ENCODE measurements around the gene RALBP1. TPM values are rescaled to one million over a fixed set of nuclear protein-coding genes. Genes with fewer than 3 reads are reported as not detected.

RALBP1 gene
- total and polyA plus RNA-seq, 9 of the 15 experiments (the other 6 are each of a cell fraction or from before 2014, with no cell fraction given), result 10.9 to 70.0 (median 61.3) TPM

- Histone ChIP-seq H3K27ac (ENCODE audit: extremely low read depth, low read depth, low read length) (no peak overlapping the region), H3K9me3 (replicated peaks; ENCODE audit: control insufficient read depth, insufficient read depth, low read depth, low read length) (no peaks in the 10 kb centered on the region), H3K4me3 (no peak overlapping the region), H3K4me2 (ENCODE audit: insufficient read depth, low read length) (no peak overlapping the region), H3K27me3 (ENCODE audit: control insufficient read depth in 2 of 2, insufficient read depth in 2 of 2, low read length in 2 of 2) (no peaks in the 10 kb centered on the region), H2AFZ (ENCODE audit: low read depth, low read length) (no peak overlapping the region), H3K9ac (ENCODE audit: insufficient read depth in 1 of 2, low read depth in 2 of 2, low read length in 2 of 2) (no peak overlapping the region), H3K9me1 (ENCODE audit: control insufficient read depth, insufficient read depth, low read length) (no peaks in the 10 kb centered on the region), H3K79me2 (ENCODE audit: control insufficient read depth, insufficient read depth, low read length) (no peaks in the 10 kb centered on the region), H3K36me3 (ENCODE audit: control insufficient read depth, insufficient read depth, low read length) (peaks cover 90% of the 10 kb centered on the region), H4K20me1 (replicated peaks; ENCODE audit: control insufficient read depth, insufficient read depth, low read length) (no peaks in the 10 kb centered on the region), H3K4me1 (replicated peaks in 1 of 2; ENCODE audit: control insufficient read depth in 2 of 2, insufficient read depth in 2 of 2, low read length in 2 of 2) (no peaks in the 10 kb centered on the region)
- ATAC-seq (no peak), DNase-seq (ENCODE audit: extremely low read depth in 1 of 4, low spot score in 3 of 4) (no peak), FAIRE-seq (no peak)
- in situ Hi-C loops (cut with MboI), result no loop called here
- 92% methylated on average over 6 of the region's 6 CpGs for WGBS (ENCODE audit: insufficient coverage, low coverage, missing lambda C conversion rate)
- BruUV-seq (replicated peaks), result no TSS peak
- ChIA-PET CTCF (ENCODE audit: low intra/inter-chr PET ratio) (no interaction called here), POLR2A (interaction anchor here (1.3 kb wide), 1 partner anchor 33 kb away, joined by 4 read pairs; no protein-coding TSS in a partner anchor)
- intact Hi-C loops (cut with micrococcal nuclease), result no loop called here
- no peak for TF ChIP-seq ZNF785 (CRISPR knock-in tag; IDR thresholded peaks at IDR 0.05)
- no peak for TF ChIP-seq BCLAF1 (IDR thresholded peaks at IDR 0.05; ENCODE audit: borderline replicate concordance in 1 of 2, control insufficient read depth in 1 of 2, low read depth in 2 of 2, low read length in 1 of 2)
- no peak for TF ChIP-seq NR2F6 (CRISPR knock-in tag; IDR thresholded peaks at IDR 0.05)
- TF ChIP-seq NFIC (IDR thresholded peaks at IDR 0.05), result no peak
- TF ChIP-seq CBFA2T2 (conservative IDR thresholded peaks at IDR 0.05), result no peak
- TF ChIP-seq PRMT5 (CRISPR knock-in tag; IDR thresholded peaks at IDR 0.05), result no peak
- TF ChIP-seq MLX (CRISPR knock-in tag; conservative IDR thresholded peaks at IDR 0.05), result no peak
- TF ChIP-seq NFYB (IDR thresholded peaks at IDR 0.05; ENCODE audit: extremely low read depth, insufficient read length), result no peak
- no peak for TF ChIP-seq ZNF280A (IDR thresholded peaks at IDR 0.05; ENCODE audit: low read depth, partially characterized antibody)
- TF ChIP-seq STAT5B (CRISPR knock-in tag; IDR thresholded peaks at IDR 0.05), result no peak
- no peak for TF ChIP-seq ETV5 (CRISPR knock-in tag; IDR thresholded peaks at IDR 0.05; ENCODE audit: low read depth)
- TF ChIP-seq POLR2AphosphoS5 (IDR thresholded peaks at IDR 0.05; ENCODE audit: control insufficient read depth, insufficient read depth, low read depth, low read length), result no peak
- TF ChIP-seq CREBBP (IDR thresholded peaks at IDR 0.05; ENCODE audit: low read depth, low read length), result no peak
- no peak for TF ChIP-seq ARNT (IDR thresholded peaks at IDR 0.05)
- TF ChIP-seq HEY1 (CRISPR knock-in tag; IDR thresholded peaks at IDR 0.05; ENCODE audit: borderline replicate concordance), result no peak
Observed at GRCh38 chr18:9559253-9559652, 83.9 kb downstream of the RALBP1 start.

Measured in K562 (cell line).